GM19238 (cell line): Measurements from ENCODE around the gene IL20RA.
A peak's percentile ranks its signal among the peaks of the same experiment; 100 is the strongest.
"Not testable (repeated sequence)": the region's sequence is repeated elsewhere in the genome, so short reads cannot be mapped to it uniquely, and the experiment has no call there.

Experiments
- DNase-seq: peaks from one replicate; pipeline ENCODE4 v3.0.0; 2011; ENCODE audit warnings: low spot score; ENCODE audit not compliant: insufficient read length

Gene IL20RA

DNA sequence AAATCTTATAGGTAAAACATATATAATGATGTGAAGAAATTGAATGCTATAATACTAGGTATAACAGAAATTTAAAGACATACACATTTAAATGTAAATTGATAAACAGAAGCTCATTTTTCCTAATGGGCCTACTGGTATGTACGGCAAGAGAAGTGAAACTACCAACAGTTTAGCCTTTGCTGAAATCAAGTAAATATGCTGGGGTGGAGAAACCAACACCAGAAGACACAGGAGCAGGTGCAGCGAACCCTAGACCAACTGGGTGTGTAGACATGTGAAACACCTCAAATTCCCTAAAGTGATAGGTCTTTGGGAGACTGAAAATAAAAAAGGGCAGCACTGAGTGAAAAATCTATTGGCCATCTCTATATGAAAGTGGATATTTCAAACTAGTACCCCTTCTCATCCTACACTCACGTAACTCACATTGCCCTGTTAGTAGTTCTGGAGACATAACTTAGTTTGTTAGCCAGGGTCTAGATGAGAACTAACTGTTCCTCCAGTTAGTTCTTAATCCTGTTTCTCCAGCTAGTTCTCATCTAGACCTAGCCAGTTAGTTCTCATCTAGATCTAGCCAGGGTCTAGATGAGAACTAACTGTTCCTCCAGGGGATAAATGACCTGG lies 69.6 kb downstream of the IL20RA start:
- no peak for DNase-seq

DNA sequence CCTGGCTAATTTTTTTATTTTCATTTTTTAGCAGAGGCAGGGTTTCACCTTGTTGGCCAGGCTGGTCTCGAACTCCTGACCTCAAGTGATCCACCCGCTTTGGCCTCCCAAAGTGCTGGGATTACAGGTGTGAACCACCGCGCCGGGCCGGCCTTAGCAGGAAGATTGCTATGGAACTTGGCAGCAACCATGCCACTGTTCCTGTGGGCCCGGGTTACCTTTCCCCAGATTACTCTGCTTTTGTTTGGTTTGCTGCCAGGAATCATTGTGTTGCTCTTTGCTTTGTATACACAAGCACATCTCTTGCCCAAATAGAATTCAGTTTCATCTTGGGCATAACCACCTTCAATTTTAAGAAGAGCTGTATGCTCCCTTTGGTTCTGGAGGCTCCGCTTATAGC lies 71.0 kb downstream of the IL20RA start:
- not testable (repeated sequence) for DNase-seq

DNA sequence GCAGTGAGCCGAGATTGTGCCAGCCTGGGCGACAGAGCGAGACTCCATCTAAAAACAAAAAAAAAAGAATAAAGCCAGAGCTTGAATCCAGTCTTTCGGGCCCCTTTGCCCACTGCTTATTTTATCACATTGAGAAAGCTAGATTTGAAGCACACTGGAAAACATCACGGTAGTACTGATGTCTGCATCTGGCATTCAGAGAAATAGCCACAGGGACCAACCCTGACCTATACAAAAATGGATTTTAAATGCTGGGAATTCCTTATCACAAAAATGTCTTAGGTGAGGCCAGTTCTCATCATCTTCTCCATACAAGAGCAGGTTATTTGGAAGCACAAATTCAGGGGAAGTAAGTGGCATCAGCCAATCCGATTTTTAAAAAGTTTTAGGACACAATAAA lies 73.2 kb downstream of the IL20RA start:
- DNase-seq, result no peak

DNA sequence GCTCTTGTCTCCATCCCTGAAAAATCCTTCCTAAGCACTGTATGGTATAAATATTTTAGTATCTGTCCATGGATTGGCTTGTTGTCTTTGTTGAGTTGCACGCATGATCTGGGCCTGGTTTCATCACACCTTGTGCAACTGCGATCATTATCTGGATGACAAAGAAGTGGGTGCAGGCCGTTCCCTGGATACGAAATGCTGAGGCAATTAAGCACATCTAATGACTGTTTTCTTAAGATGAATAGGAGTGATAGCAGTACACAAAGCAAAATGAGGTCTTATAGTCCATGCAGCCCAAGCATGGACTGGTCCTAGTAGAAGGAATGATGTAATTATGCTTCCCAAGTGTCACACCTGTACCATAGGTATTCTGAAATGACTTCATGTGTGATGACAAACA lies 74.8 kb downstream of the IL20RA start:
- no peak for DNase-seq

DNA sequence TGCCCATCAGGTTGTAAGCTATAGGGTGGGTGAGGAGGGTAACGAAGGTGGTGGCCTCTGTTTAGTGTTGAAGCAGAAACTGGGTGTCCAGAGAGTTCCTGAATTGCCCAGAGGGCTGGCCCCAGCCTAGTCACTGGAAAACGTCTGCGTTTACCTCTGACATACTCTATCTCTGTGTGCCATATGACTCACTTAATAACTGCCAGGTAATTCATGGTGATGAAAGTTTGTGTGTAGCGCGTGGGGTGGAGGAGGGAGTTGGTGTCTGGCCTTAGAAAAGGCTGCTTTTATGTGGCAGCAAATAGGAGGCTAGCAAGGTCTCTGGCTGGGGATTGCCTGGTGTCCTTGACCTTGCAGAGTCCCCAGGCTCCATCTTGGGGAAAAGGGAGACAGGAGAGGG lies 75.3 kb downstream of the IL20RA start:
- no peak for DNase-seq

DNA sequence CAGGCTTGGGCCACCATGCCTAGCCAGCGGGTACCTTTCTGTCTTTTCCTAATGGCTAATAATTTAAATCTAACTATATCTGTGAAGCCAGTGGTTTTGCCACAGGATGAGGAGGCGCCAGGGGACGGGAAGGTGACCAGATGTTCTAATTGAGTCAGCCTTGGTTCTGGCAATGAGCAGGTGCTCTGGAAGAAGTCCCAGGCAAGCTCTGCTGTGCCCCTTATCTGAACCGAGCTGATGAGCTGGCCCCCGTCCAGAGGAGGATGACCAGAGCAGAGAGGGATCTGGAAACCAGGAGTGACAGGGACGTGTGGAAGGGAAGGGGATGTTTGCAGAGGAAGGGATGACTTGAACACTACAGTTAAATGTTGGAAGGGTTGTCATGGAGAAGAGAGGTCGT lies 75.9 kb downstream of the IL20RA start:
- no peak for DNase-seq

DNA sequence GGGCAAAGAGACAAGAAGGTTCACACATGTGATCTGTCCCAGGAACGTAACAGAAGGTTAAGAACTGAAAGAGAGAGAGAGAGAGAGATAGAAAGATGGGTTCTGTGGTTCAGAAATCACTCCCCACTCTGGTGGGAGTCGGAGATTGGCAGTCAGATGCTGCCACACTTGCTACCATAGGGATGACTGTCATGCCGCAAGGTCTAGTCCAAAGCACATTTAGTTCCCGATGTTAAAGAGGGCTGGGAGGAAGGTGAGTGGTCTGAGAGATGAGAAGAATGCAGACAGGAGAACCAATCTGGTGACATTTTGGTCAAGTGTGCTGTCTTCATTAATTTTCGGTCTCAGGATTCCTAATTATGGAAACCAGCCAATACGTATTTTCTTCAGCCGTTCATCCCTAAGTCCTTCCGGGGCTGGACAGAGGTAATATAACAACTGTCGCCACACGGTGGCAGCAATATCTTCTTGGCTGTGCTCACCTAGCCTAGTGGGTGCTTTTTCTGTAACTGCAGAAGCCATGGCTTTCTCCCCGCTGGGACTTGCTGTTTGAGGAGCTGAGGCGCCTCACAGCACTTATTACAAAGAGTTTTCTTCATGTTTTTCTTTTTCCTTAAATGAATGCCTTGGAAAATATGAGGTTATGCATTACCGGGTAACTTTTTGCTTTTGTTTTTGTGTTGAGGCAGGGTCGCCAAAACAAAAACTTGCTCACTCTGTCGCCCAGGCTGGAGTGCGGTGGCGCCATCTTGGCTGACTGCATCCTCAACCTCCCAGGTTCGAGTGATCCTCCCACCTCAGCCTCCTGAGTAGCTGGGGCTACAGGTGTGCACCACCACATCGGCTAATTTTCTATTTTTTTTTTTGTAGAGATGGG lies 76.7 kb downstream of the IL20RA start:
- DNase-seq, result peak; percentile 55

DNA sequence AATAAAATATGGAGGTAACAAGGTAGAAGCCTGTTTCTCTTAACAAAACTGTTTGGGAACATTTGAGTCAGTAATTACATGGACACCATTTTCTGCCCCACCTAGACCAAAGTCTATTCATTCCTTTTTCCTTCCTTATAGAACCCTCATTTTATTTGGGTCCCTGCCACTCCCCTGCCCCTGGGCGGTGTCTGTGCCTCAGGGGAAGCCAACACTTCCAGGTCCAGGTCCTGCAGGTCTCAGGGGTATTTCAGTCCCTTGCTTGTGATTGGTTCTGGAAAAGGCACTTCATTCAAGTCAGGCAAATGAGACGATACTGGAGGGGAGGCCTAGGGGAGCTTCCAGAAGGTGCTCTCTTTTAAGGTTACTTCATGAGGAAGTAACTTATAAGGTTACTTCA lies 80.4 kb downstream of the IL20RA start:
- DNase-seq, result no peak

DNA sequence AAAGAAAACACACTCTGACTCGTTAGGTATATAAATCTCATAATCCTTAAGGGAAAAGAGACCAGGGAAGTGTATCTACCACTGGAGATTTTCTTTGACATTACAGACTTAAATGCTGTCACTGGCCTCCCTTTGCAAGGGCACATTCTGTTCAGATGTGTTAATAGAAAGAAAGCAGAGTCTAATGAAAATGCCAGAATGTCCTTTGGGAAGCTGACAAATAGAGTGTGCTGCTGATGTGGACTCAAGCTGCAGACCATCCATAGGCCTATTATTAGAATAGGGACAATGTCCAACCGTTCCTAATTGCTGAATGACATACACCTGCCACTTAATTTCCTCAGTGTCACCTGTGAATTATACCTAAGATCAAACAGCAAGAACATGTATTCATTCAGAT lies 81.5 kb downstream of the IL20RA start:
- DNase-seq, result no peak

DNA sequence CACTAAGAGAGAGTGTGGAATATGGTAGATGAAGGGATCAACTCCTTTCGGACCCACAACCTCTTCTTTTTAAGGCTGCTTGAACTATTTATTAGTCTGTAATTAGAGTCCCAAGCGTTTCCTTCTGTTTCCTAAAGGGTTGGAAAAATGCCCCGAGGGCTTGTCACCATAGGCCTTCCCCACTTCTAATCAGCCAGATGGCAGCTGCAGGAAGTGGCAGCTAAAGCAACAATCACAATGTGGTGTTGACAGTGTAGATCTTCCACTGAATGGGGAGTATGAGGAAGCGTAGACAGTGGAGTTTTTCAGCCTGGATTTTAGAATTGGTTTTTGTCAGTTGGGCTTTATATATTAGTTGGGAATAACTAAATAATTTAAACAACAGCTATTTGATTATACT lies 82.1 kb downstream of the IL20RA start:
- DNase-seq, result no peak

DNA sequence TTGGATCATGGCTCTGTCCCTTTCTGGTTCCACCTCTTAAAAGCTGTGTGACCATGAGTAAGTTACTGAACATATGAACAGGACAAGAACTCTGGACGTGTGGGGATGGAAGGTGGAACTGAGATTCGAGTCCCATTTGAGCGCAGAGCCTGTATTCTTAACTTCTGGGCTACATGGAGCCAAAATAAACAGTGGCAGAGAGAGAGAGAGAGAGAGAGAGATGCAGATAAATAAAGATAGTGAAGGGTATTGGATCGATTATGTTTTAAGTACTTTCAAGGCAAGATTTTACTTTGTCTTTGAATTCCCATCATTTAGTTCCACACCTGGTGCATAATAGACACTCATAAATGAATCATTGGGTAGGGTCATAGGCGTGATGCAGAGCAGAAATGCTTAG lies 82.9 kb downstream of the IL20RA start:
- DNase-seq, result no peak

DNA sequence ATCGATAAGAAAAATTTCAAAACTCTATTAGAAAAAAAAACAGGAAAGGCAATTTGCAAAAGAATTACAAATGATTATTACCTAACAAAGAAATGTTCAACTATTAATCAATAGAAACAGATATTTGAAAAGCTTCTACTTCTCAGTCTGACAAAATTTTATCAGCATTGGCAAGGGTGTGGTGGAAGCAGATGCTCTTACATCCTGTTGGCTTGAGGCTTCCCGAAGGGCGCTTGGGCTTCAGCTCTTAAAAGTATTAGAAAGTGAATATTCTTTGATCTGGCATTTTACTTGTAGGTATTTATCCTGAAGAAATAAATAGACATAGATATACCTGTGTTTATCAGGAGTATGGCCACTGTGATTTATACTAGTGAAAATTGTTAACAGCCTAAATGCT lies 84.0 kb downstream of the IL20RA start:
- no peak for DNase-seq

DNA sequence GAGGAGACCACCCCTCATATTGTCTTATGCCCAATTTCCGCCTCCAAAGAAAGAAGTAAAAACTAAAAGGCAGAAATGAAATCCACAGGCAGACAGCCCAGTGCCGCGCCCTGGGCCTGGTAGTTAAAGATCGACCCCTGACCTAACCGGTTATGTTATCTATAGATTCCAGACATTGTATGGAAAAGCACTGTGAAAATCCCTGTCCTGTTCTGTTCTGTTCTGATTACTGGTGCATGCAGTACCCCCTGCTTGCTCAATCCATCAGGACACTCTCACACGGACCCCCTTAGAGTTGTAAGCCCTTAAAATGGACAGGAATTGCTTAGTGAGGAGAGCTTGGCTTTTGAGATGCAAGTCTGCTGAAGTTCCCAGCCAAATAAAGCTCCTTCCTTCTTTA lies 84.8 kb downstream of the IL20RA start:
- DNase-seq, result not testable (repeated sequence)

DNA sequence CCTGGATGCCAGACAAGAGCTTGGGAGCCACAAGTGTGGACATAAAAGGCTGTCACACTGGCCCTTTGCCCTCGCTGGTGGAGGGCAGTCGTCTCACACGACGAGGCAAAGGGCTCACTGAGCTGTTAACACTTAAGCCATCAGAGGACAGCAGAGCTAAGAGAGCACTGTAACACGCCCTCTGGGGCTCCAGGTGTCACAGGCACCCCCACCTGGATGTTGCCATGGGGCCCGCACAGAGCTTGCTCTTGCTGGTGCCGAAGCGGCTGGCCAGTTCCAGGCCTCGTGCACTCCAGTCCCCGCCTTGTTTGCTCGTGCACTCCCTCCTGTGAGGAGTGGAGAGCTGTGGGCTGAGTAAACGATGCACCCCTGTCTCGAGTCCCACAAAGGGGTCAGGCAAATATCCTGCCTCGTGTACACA lies 85.3 kb downstream of the IL20RA start:
- DNase-seq, result no peak

DNA sequence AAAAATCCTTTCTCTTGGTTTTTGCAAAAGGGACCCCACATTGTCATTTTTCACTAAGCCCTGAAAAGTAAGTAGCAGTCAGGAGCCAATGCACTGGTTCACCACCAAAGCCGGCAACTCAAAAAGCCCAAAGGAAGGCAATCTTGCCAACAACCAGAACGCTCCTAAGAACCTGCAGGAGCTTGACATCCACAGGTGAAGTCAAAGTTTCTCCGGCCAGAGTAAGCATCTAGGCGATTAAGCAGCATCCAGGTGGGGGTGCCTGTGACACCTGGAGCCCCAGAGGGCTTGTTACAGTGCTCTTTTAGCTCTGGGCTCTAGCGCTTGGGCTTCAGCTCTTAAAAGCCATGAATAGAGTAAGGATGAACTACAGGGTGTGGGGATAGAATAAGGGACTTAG lies 86.6 kb downstream of the IL20RA start:
- DNase-seq, result no peak

DNA sequence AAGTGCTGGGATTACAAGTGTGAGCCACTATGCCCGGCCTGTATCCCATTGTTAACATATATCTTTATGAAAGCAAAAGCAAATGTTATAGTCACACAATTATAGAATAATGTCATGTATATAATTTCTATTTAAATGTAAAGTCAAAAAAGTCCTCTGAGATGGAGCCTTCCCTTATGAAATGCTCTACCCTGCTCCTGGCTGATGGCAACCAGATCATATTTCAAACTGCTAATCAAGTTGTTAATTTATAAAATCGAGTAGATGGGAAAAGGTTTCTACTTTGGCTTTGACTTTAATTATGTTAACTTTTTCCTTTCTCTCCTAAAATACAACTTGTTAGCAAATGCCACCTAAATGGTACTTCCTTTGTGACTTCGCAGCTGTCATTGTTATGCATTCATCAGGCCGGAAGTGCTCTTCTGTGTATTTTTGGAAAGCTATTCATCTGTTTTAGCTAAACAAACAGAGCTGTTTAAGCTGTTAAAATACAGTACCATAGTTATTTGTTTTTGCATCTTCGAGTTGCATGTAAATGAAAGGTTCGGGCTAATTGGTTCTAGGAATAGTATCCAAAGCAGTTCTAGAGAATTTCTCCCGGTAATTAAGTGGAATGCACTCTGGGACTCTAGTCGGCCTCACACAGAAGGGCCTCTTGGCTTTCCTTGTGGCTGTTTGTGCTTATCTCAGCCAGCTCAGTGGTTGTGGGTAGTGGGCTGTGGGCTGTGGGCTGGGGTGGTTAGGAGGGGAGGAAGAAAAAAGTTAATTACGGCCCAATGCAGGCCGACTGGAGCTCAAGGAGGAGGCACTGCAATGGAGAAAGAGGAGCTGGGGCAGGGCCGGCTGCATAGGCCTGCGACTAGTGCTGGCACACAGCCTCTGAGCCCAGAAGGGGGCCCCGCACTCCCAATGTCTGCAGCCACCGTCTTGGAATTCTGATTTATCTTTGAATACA lies 87.9 kb downstream of the IL20RA start:
- DNase-seq, result no peak

DNA sequence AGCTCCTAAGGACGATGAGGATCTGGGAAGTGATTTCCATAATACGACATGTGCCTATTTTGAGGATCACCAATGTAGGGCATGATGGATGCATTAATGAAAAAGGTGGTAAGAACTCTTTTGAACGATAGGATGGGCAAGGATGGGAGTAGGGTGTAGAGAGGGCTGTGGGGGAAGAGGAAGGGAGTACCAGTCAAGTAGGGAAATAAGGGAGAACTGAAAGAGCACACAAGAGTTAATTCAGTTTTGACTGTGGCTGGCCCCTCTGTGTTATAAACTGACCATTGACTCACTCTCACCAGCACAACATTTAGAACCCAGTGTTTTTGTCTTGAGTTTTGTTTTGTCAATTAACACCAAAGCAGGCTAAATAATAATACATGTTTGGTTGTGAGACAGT lies 89.6 kb downstream of the IL20RA start:
- DNase-seq, result no peak

DNA sequence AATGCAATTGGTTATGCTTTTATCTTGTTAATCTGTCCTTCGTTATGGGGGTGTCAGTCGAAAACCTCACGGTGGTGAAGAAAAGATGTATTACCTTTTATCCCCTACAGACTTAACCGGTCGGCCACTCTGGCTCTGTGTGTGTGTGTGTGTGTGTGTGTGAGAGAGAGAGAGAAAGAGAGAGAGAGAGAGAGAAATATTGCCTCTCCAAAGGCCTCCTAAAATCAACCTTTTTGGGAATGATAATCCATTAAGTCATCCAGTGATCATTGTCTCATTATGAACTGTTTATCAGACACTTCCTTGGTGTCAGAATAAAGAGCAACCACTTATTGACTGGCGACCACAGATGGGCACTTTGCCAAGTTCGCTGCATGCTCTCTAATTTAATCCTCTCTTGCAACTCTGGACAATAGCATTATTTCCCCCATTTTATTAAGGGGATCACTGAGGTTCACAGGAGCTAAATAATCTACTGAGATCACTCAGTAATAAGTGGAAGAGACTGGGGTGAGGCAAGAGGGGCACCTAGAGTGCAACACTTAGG lies 92.0 kb downstream of the IL20RA start:
- DNase-seq, result no peak

DNA sequence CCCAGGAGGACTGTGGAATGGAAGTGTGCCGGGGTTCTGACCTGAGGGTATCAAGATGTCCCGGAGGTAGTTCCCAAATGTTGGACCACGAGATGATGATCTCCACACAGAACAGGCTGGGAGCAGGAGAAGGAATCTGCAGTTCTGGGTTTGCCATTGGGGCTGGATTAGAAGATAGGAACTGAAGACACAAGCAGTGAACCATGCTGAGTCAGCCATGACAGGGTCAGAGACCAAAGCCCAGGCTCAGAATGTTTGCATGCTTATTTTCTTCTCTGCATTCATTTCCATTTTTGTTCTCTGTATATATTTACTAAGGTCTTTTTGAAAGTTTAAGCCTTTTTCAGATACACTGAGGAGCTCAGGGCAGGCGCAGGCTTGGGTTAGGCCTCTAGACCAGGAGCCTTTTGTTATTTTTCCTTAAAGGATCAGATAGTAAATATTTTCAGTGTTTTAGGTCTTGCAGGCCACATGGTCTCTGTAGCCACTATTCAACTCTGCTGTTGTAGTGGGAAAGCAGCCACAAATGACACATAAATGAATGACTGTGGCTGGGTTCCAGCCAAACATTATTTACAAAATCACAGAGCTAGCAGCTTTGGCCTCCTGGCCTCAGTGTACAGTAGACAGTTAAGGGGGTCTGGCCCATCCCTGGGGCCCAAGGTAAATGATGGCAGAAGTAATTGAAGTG lies 94.2 kb downstream of the IL20RA start:
- no peak for DNase-seq
